Measurements from ENCODE around the gene ICAM4.

ICAM4 gene

DNA sequence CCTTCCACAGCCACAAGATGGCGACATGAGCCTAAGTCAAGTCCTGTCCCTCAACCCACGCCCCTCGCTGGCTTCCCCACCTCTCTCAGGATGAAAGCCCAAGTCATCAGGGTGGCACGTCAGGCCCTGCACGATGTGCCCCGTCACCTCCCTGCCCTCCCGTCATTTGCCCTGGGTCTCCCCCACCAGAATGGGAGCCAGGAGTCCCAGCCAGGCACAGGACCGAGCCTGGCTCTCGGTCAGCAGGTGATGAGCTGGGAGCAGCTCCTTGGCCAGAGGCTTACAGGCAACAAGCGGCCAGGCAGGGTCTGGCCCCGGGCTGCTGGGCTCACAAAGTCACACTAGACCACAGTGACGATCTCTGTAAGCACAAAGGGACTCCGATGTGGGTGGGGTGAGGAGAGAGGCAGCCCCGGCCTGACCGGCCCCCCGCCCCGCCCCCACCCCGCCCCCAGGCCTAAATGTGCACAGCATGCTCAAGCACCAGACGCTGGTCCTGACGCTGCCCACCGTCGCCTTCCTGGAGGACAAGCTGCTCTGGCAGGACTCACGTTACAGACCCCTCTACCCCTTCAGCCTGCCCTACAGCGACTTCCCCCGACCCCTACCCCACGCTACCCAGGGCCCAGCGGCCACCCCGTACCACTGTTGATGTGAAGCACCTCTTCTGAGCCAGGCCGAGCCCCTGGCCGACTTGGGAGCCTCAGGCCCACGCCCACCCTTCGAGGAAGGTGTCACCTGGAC, 27.4 kb upstream of the ICAM4 start:
- H3K79me2 ChIP-seq (ENCODE audit: insufficient read depth, low read length): peaks cover 2% of the 10 kb centered on the region; the same call in 1 of the 2 replicates
- DNase-seq: peak; percentile 93
- TF ChIP-seq, protein P1, sequence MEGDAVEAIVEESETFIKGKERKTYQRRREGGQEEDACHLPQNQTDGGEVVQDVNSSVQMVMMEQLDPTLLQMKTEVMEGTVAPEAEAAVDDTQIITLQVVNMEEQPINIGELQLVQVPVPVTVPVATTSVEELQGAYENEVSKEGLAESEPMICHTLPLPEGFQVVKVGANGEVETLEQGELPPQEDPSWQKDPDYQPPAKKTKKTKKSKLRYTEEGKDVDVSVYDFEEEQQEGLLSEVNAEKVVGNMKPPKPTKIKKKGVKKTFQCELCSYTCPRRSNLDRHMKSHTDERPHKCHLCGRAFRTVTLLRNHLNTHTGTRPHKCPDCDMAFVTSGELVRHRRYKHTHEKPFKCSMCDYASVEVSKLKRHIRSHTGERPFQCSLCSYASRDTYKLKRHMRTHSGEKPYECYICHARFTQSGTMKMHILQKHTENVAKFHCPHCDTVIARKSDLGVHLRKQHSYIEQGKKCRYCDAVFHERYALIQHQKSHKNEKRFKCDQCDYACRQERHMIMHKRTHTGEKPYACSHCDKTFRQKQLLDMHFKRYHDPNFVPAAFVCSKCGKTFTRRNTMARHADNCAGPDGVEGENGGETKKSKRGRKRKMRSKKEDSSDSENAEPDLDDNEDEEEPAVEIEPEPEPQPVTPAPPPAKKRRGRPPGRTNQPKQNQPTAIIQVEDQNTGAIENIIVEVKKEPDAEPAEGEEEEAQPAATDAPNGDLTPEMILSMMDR (IDR thresholded peaks at IDR 0.05; ENCODE audit: borderline replicate concordance, extremely low read depth, low read length, poor library complexity, severe bottlenecking): peak; percentile 83
- no peak for TF ChIP-seq EZH2 (IDR thresholded peaks at IDR 0.05; ENCODE audit: borderline replicate concordance, low read depth, low read length, severe bottlenecking)
- no peak overlapping the region for H3K27ac ChIP-seq (ENCODE audit: low read length)
- H3K9me3 ChIP-seq (ENCODE audit: insufficient read depth, low read length, severe bottlenecking): no peaks in the 10 kb centered on the region
- H3K36me3 ChIP-seq (ENCODE audit: insufficient read depth, low read length): peaks cover 44% of the 10 kb centered on the region
- peaks cover 8% of the 10 kb centered on the region; the same call in 1 of the 2 replicates for H4K20me1 ChIP-seq (ENCODE audit: insufficient read depth, low read length)
- no peak overlapping the region for H3K4me2 ChIP-seq (ENCODE audit: insufficient read depth, low read length)
- ATAC-seq (ENCODE audit: insufficient read depth, low read depth): peak; percentile 85
- H3K27me3 ChIP-seq (ENCODE audit: insufficient read depth, low read length, poor library complexity): no peaks in the 10 kb centered on the region
- no peak overlapping the region for H3K9ac ChIP-seq (ENCODE audit: low read depth, low read length)
- peaks cover 1% of the 10 kb centered on the region; the same call in 1 of the 2 replicates for H3K4me1 ChIP-seq (ENCODE audit: insufficient read depth, low read length)
- H2AFZ ChIP-seq (ENCODE audit: low read depth, low read length): no peak overlapping the region
- H3K4me3 ChIP-seq (ENCODE audit: low read depth in 1 of 2, low read length in 2 of 2): no peak overlapping the region

DNA sequence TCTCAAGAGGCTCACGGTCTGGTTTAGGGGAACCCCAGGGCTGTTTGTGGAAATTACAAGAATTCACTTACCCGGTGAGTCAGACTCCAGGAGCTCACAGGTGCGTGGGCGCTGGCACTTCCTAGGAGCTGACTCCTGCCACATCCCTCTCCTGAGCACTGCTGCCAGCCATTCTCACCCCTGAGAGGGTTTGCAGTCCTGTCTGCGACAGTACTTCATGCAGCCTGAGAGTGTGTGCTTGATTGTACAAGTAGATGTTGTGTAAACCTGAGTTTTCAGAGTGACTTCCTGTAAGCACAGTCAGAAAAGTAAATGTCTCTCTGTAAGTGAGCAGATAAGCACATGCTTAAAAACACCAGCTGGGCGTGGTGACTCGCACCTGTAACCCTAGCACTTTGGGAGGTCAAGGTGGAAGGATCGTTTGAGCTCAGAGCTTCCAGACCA, 26.6 kb upstream of the ICAM4 start:
- Histone ChIP-seq H3K4me2 (ENCODE audit: insufficient read depth, low read length) (no peak overlapping the region), H3K36me3 (ENCODE audit: insufficient read depth, low read length) (peaks cover 35% of the 10 kb centered on the region), H3K9ac (ENCODE audit: low read depth, low read length) (no peak overlapping the region), H3K27ac (ENCODE audit: low read length) (no peak overlapping the region), H2AFZ (ENCODE audit: low read depth, low read length) (no peak overlapping the region), H3K79me2 (ENCODE audit: insufficient read depth, low read length) (no peaks in the 10 kb centered on the region), H3K9me3 (ENCODE audit: insufficient read depth, low read length, severe bottlenecking) (no peaks in the 10 kb centered on the region), H3K27me3 (ENCODE audit: insufficient read depth, low read length, poor library complexity) (no peaks in the 10 kb centered on the region), H3K4me1 (ENCODE audit: insufficient read depth, low read length) (no peaks in the 10 kb centered on the region), H3K4me3 (ENCODE audit: low read depth in 1 of 2, low read length in 2 of 2) (no peak overlapping the region), H4K20me1 (ENCODE audit: insufficient read depth, low read length) (peaks cover 8% of the 10 kb centered on the region; the same call in 1 of the 2 replicates)
- ATAC-seq (ENCODE audit: insufficient read depth, low read depth) (no peak), DNase-seq (no peak)
- TF ChIP-seq, protein P1 (IDR thresholded peaks at IDR 0.05; ENCODE audit: borderline replicate concordance, extremely low read depth, low read length, poor library complexity, severe bottlenecking): no peak
- TF ChIP-seq EZH2 (IDR thresholded peaks at IDR 0.05; ENCODE audit: borderline replicate concordance, low read depth, low read length, severe bottlenecking): no peak

DNA sequence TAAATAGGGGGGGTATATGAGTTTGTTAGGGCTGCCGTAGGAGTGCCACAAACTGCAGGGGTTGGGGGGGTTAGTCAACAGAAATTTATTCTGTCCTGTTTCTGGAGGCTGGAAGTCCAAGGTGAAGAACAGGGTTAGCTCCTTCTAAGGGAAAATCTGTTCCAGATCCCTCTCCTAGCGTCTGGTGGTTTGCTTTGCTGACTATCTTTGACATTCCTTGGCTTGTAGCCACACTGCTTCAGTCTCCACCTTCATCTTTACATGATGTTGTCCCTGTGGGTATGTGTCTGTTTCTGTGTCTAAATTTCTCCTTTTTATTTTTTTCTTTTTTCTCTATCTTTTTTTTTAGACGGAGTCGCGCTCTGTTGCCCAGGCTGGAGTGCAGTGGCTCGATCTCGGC, 24.0 kb upstream of the ICAM4 start:
- DNase-seq: no peak
- Histone ChIP-seq H3K4me1 (ENCODE audit: insufficient read depth, low read length) (no peaks in the 10 kb centered on the region), H3K9me3 (ENCODE audit: insufficient read depth, low read length, severe bottlenecking) (no peaks in the 10 kb centered on the region), H3K36me3 (ENCODE audit: insufficient read depth, low read length) (peaks cover 14% of the 10 kb centered on the region), H4K20me1 (ENCODE audit: insufficient read depth, low read length) (peaks cover 8% of the 10 kb centered on the region; the same call in 1 of the 2 replicates), H3K9ac (ENCODE audit: low read depth, low read length) (no peak overlapping the region), H3K79me2 (ENCODE audit: insufficient read depth, low read length) (no peaks in the 10 kb centered on the region), H3K27me3 (ENCODE audit: insufficient read depth, low read length, poor library complexity) (no peaks in the 10 kb centered on the region), H2AFZ (ENCODE audit: low read depth, low read length) (no peak overlapping the region), H3K27ac (ENCODE audit: low read length) (no peak overlapping the region), H3K4me3 (ENCODE audit: low read depth in 1 of 2, low read length in 2 of 2) (no peak overlapping the region), H3K4me2 (ENCODE audit: insufficient read depth, low read length) (no peak overlapping the region)
- ATAC-seq (ENCODE audit: insufficient read depth, low read depth): no peak
- TF ChIP-seq EZH2 (IDR thresholded peaks at IDR 0.05; ENCODE audit: borderline replicate concordance, low read depth, low read length, severe bottlenecking): no peak
- TF ChIP-seq, protein P1 (IDR thresholded peaks at IDR 0.05; ENCODE audit: borderline replicate concordance, extremely low read depth, low read length, poor library complexity, severe bottlenecking): no peak

Data from DND-41 (cell line).